Measurements from ENCODE around the gene TP73. TPM values are rescaled to one million over a fixed set of nuclear protein-coding genes. Genes with fewer than 3 reads are reported as not detected.

TP73 gene
- total RNA-seq, 1 experiment from 2014 or later, result 4.4 TPM

- in situ Hi-C loops (cut with HindIII; ENCODE audit: low pct_unique_long_range_greater_than_20kb, low sequenced_read_pairs), result no loop called here
- no peak for DNase-seq (ENCODE audit: low read depth)
Observed at GRCh38 chr1:3691421-3692204, 39.3 kb downstream of the TP73 start.

- in situ Hi-C loops (cut with HindIII; ENCODE audit: low pct_unique_long_range_greater_than_20kb, low sequenced_read_pairs), result no loop called here
Observed at GRCh38 chr1:3692598-3692997, 40.3 kb downstream of the TP73 start.

GRCh38 chr1:3693321-3693720, 41.0 kb downstream of the TP73 start:
- DNase-seq (ENCODE audit: low read depth), result no peak
- in situ Hi-C loops (cut with HindIII; ENCODE audit: low pct_unique_long_range_greater_than_20kb, low sequenced_read_pairs), result no loop called here

More at GRCh38 chr1:3692598-3692997, 40.3 kb downstream of the TP73 start:
- no peak for DNase-seq (ENCODE audit: low read depth)

GRCh38 chr1:3695326-3696217, 43.3 kb downstream of the TP73 start:
- no peak for DNase-seq (ENCODE audit: low read depth)
- in situ Hi-C loops (cut with HindIII; ENCODE audit: low pct_unique_long_range_greater_than_20kb, low sequenced_read_pairs), result no loop called here

- DNase-seq (ENCODE audit: low read depth), result no peak
- in situ Hi-C loops (cut with HindIII; ENCODE audit: low pct_unique_long_range_greater_than_20kb, low sequenced_read_pairs), result no loop called here
Observed at GRCh38 chr1:3696689-3697088, 44.4 kb downstream of the TP73 start.

GRCh38 chr1:3697104-3697503, 44.8 kb downstream of the TP73 start:
- no peak for DNase-seq (ENCODE audit: low read depth)
- in situ Hi-C loops (cut with HindIII; ENCODE audit: low pct_unique_long_range_greater_than_20kb, low sequenced_read_pairs), result no loop called here

DNA sequence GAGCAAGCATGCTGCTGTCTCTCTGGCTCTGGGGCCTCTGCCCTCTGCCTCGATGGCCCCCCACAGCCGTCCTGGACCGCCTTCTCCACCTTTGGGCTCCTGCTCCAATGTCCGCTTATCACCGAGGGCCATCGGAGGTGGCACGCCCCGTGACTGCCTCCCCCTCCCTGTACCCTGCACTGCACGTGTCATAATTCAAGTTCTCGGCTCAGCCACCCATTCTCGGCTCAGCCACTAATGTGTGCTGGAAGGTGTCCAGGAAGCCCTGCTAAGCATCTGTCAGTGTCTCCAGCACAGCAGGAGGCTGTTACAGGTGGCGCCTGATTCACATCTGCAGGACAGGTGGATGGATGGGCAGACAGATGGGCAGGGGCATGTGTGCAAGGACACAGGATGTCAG, 45.5 kb downstream of the TP73 start:
- in situ Hi-C loops (cut with HindIII; ENCODE audit: low pct_unique_long_range_greater_than_20kb, low sequenced_read_pairs), result no loop called here
- no peak for DNase-seq (ENCODE audit: low read depth)

GRCh38 chr1:3698660-3699408, 46.5 kb downstream of the TP73 start:
- no peak for DNase-seq (ENCODE audit: low read depth)
- in situ Hi-C loops (cut with HindIII; ENCODE audit: low pct_unique_long_range_greater_than_20kb, low sequenced_read_pairs), result no loop called here

DNA sequence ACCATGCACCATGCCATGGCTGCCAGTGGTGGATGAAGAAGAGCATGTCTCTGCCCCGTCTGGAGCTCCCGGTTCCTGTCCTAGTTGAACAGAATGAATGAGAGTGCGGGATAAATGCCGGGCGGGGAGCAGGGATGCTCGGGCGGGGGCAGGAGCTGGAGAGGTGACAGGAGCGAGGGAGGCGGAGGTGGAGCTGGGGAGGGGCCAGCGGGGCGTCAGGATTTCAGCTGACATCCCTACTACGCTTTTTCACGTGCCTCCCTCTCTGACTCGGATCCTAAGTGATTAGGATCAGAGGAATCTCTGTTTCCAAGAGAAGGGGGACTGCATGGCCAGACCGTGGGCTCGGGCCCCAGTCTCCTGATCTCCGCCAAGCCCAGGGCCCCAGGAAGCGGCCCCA, 47.3 kb downstream of the TP73 start:
- in situ Hi-C loops (cut with HindIII; ENCODE audit: low pct_unique_long_range_greater_than_20kb, low sequenced_read_pairs), result no loop called here
- DNase-seq (ENCODE audit: low read depth), result no peak

GRCh38 chr1:3700631-3701030, 48.3 kb downstream of the TP73 start:
- in situ Hi-C loops (cut with HindIII; ENCODE audit: low pct_unique_long_range_greater_than_20kb, low sequenced_read_pairs), result no loop called here
- no peak for DNase-seq (ENCODE audit: low read depth)

DNA sequence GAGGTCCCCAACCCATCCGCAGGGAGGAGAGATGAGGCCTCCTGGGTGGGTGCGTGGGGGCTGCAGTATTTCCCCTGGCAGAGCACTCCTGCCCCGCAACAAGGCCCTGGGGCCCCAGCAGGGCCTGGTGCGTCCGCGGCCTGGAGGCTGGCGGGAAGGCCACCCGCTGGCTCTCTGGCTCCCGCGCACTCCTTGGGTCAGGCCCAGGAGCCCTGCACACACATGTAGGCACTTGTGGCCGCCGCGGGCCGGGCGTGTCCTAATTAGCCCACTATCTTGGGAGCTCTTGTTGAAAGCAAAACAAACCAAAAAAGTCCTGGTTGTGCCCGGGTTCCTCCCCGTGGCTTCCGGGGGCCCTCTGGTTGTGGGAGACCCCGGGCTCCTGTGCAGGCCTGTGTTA, 50.2 kb downstream of the TP73 start:
- in situ Hi-C loops (cut with HindIII; ENCODE audit: low pct_unique_long_range_greater_than_20kb, low sequenced_read_pairs), result no loop called here
- DNase-seq (ENCODE audit: low read depth), result no peak

DNA sequence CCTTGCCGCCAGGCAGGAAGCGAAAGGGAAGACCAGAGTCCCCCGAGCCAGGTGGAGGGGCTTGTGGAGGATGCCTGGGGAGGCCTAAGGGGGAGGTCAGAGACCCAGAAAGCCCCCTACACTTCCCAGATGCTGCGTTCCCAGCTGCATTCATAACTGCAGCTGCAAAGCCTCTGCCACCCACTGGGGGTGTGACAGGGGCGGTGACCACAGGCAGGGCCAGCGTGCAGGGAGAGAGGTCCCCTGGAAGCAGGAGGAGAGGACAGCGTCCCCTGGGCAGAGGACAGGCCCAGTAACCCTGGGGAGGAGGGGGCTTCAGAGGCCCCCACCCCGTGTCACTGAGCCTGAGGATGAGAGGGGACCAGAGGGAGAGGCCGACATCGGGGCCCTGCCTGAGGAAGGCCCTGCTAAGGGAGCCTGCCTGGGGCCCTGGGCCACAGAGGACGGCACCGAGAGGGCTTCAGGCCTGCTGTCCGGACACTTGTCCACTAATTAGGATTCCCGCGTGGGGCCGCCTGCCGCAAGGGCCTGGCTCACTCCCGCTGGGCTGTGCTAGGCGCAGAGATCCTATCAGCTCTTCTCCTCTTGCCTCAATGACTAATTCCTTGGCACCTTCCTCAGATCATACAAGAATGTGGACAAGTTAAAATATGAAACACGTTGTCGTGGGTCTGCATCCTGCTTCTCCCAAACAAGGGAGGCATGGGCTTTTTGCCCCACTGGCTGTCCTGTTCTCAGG, 50.8 kb downstream of the TP73 start:
- in situ Hi-C loops (cut with HindIII; ENCODE audit: low pct_unique_long_range_greater_than_20kb, low sequenced_read_pairs), result no loop called here
- DNase-seq (ENCODE audit: low read depth), result no peak

GRCh38 chr1:3703786-3704371, 51.6 kb downstream of the TP73 start:
- in situ Hi-C loops (cut with HindIII; ENCODE audit: low pct_unique_long_range_greater_than_20kb, low sequenced_read_pairs), result no loop called here
- DNase-seq (ENCODE audit: low read depth), result no peak

- in situ Hi-C loops (cut with HindIII; ENCODE audit: low pct_unique_long_range_greater_than_20kb, low sequenced_read_pairs), result no loop called here
Observed at GRCh38 chr1:3705341-3705950, 53.1 kb downstream of the TP73 start.

GRCh38 chr1:3706651-3707297, 54.5 kb downstream of the TP73 start:
- no peak for DNase-seq (ENCODE audit: low read depth)
- in situ Hi-C loops (cut with HindIII; ENCODE audit: low pct_unique_long_range_greater_than_20kb, low sequenced_read_pairs), result no loop called here

More at GRCh38 chr1:3705341-3705950, 53.1 kb downstream of the TP73 start:
- no peak for DNase-seq (ENCODE audit: low read depth)

DNA sequence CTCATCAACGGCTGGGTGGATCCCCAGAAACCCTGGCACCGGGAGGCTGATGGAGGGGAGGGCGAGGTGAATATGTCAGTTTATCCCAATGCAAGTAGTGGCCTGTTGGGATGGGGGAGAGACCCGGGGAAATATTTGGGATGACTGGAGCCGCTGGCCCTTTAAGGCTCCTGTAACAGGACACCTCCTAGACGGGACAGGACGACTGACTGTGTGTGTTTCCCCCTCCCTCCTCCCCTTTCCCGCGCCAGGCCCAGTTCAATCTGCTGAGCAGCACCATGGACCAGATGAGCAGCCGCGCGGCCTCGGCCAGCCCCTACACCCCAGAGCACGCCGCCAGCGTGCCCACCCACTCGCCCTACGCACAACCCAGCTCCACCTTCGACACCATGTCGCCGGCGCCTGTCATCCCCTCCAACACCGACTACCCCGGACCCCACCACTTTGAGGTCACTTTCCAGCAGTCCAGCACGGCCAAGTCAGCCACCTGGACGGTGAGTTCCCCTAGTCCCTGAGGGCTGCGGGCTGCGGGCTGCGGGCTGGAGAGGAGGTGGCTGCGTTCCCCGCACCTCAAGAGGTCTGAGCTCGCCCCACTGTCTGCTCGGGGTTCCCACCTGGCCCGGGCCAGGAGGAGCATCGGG, 55.1 kb downstream of the TP73 start:
- DNase-seq (ENCODE audit: low read depth), result no peak
- in situ Hi-C loops (cut with HindIII; ENCODE audit: low pct_unique_long_range_greater_than_20kb, low sequenced_read_pairs), result no loop called here

DNA sequence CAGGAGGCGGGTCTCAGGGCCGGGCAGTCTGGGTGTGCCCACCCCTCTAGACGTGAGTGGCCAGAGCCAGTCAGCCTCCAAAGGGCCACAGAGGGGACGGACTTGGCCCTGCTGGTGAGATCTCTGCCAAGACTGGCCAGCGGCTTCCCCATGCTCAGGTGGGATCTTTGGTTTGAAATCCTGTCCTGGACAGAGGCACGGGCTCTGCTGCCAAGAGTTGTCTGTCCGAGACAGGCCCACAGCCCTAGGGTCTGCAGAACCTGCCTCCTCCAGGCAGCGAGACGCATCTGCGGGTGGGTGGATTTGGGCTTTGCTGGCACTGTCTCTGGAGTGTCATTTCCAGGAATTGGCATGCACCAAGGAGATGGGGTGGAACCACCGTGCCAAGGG, 55.6 kb downstream of the TP73 start:
- DNase-seq (ENCODE audit: low read depth), result no peak
- in situ Hi-C loops (cut with HindIII; ENCODE audit: low pct_unique_long_range_greater_than_20kb, low sequenced_read_pairs), result no loop called here

All from Caki2 (cell line).